BLaER1 treated with 17β-estradiol and CSF1 and Interleukin-3, amounts not matched to agents 10 nM and 100 nM (cell line): ENCODE results near the gene FLT3LG.
A peak's percentile ranks its signal among the peaks of the same experiment; 100 is the strongest.

ENCODE experiments used
- H3K27ac ChIP-seq, 11 experiments: shearing (Covaris generic); formaldehyde crosslinking; 2 replicates each; pipeline ENCODE4 v1.8.1; 2022
- H3K27me3 ChIP-seq, 11 experiments: shearing (Covaris generic); formaldehyde crosslinking; 2 replicates each; pipeline ENCODE4 v1.8.1; 2022
- H3K36me3 ChIP-seq, 11 experiments: shearing (Covaris generic); formaldehyde crosslinking; 2 replicates each; pipeline ENCODE4 v1.8.1; 2022
- H3K4me1 ChIP-seq, 10 experiments: shearing (Covaris generic); formaldehyde crosslinking; 2 replicates each; pipeline ENCODE4 v1.8.1; 2022
- H3K4me2 ChIP-seq, 11 experiments: shearing (Covaris generic); formaldehyde crosslinking; 2 replicates each; pipeline ENCODE4 v1.8.1; 2022
- H3K4me3 ChIP-seq, 10 experiments: shearing (Covaris generic); formaldehyde crosslinking; 2 replicates each; pipeline ENCODE4 v1.8.1; 2022
- H3K9ac ChIP-seq, 11 experiments: shearing (Covaris generic); formaldehyde crosslinking; 2 replicates each; pipeline ENCODE4 v1.8.1; 2022
- H3K9me3 ChIP-seq, 11 experiments: shearing (Covaris generic); formaldehyde crosslinking; replicated peaks in 1 of 11; 2 replicates each; pipeline ENCODE4 v1.8.1; 2022
- H4K20me1 ChIP-seq, 11 experiments: shearing (Covaris generic); formaldehyde crosslinking; 2 replicates each; pipeline ENCODE4 v1.8.1; 2022
- Cebpa-rat ChIP-seq, 11 experiments: shearing (Covaris generic); IDR thresholded peaks; 2 replicates each; pipeline ENCODE4 v1.8.1; 2022

FLT3LG gene

GRCh38 chr19:49491804-49492572 lies 18.0 kb downstream of the FLT3LG start:
- H4K20me1 ChIP-seq, result peaks cover 43 to 57% (median 53%) of the 10 kb centered on the region in 11 experiments
- H3K36me3 ChIP-seq, result peaks cover 48 to 60% (median 56%) of the 10 kb centered on the region in 11 experiments
- no peak for TF ChIP-seq Cebpa-rat (IDR thresholded peaks at IDR 0.05)
- H3K4me2 ChIP-seq, result peak overlapping the region in 6 of 11 experiments; percentile 2 to 97 (median 24); a peak in 4 of 22 replicates
- no peaks in the 10 kb centered on the region for H3K27me3 ChIP-seq
- H3K9me3 ChIP-seq, result peaks cover 0 to 7% (median 0%) of the 10 kb centered on the region in 11 experiments; a peak in 2 of 22 replicates
- 0 out of 20 replicates have a peak overlapping the region, but pooled peaks of 1 of the 10 experiments have one; percentile 14 for H3K4me3 ChIP-seq
- H3K4me1 ChIP-seq, result peaks cover 35 to 60% (median 41%) of the 10 kb centered on the region in 10 experiments
- H3K9ac ChIP-seq, result peak overlapping the region in 6 of 11 experiments; percentile 1 to 99 (median 30); a peak in 7 of 22 replicates
- peak overlapping the region in 3 of 11 experiments; percentile 34 to 53 (median 40); a peak in 5 of 22 replicates for H3K27ac ChIP-seq

GRCh38 chr19:49492573-49493405 lies 18.8 kb downstream of the FLT3LG start:
- Histone ChIP-seq H3K9ac (peak overlapping the region in 6 of 11 experiments; percentile 0 to 34 (median 16); a peak in 7 of 22 replicates), H3K36me3 (peaks cover 53 to 68% (median 62%) of the 10 kb centered on the region in 11 experiments), H3K4me3 (no peak overlapping the region), H3K9me3 (peaks cover 0 to 7% (median 0%) of the 10 kb centered on the region in 11 experiments; a peak in 2 of 22 replicates), H3K4me2 (no peak overlapping the region), H3K4me1 (peaks cover 40 to 64% (median 46%) of the 10 kb centered on the region in 10 experiments), H4K20me1 (peaks cover 46 to 63% (median 59%) of the 10 kb centered on the region in 11 experiments), H3K27me3 (no peaks in the 10 kb centered on the region), H3K27ac (peak overlapping the region in 8 of 11 experiments; percentile 7 to 53 (median 39); a peak in 11 of 22 replicates)
- no peak for TF ChIP-seq Cebpa-rat (IDR thresholded peaks at IDR 0.05)

- Histone ChIP-seq H3K4me1 (peaks cover 52 to 76% (median 63%) of the 10 kb centered on the region in 10 experiments), H3K9me3 (no peaks in the 10 kb centered on the region), H4K20me1 (peaks cover 30 to 62% (median 56%) of the 10 kb centered on the region in 11 experiments), H3K4me3 (peak overlapping the region; percentile 86 to 96 (median 92)), H3K9ac (peak overlapping the region; percentile 96 to 99 (median 98)), H3K27ac (peak overlapping the region; percentile 96 to 99 (median 98)), H3K36me3 (peaks cover 45 to 54% (median 48%) of the 10 kb centered on the region in 11 experiments), H3K27me3 (no peaks in the 10 kb centered on the region), H3K4me2 (peak overlapping the region; percentile 89 to 100 (median 99))
- no peak for TF ChIP-seq Cebpa-rat (IDR thresholded peaks at IDR 0.05)
These were observed 22.6 kb downstream of the FLT3LG start for GRCh38 chr19:49496574-49497008.

GRCh38 chr19:49497047-49497788 lies 23.2 kb downstream of the FLT3LG start:
- Histone ChIP-seq H3K9ac (peak overlapping the region; percentile 96 to 99 (median 98)), H3K4me2 (peak overlapping the region; percentile 89 to 100 (median 99)), H3K36me3 (peaks cover 39 to 47% (median 42%) of the 10 kb centered on the region in 11 experiments), H3K27ac (peak overlapping the region; percentile 96 to 99 (median 98)), H3K9me3 (no peaks in the 10 kb centered on the region), H3K4me1 (peaks cover 52 to 70% (median 66%) of the 10 kb centered on the region in 10 experiments), H4K20me1 (peaks cover 27 to 58% (median 50%) of the 10 kb centered on the region in 11 experiments), H3K27me3 (no peaks in the 10 kb centered on the region), H3K4me3 (peak overlapping the region; percentile 86 to 96 (median 92))
- no peak for TF ChIP-seq Cebpa-rat (IDR thresholded peaks at IDR 0.05)

DNA sequence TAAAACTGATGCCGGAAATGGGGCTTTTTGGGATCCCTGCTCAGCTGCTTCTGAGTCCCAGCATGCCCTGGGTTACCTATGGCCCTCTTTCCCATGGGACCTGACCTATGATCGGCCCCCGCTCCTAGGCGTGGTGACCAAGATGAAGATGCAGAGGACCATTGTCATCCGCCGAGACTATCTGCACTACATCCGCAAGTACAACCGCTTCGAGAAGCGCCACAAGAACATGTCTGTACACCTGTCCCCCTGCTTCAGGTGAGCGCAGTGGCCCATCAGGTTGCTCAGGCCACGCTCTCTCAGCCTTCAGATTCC lies 23.7 kb downstream of the FLT3LG start:
- H3K4me2 ChIP-seq, result peak overlapping the region; percentile 89 to 100 (median 99)
- H3K4me3 ChIP-seq, result peak overlapping the region; percentile 86 to 96 (median 92)
- peak overlapping the region in 10 of 11 experiments; percentile 97 to 99 (median 98); a peak in 18 of 22 replicates for H3K27ac ChIP-seq
- no peak for TF ChIP-seq Cebpa-rat (IDR thresholded peaks at IDR 0.05)
- no peaks in the 10 kb centered on the region for H3K27me3 ChIP-seq
- H3K9ac ChIP-seq, result peak overlapping the region; percentile 96 to 99 (median 98)
- peaks cover 34 to 42% (median 37%) of the 10 kb centered on the region in 11 experiments for H3K36me3 ChIP-seq
- peaks cover 27 to 53% (median 46%) of the 10 kb centered on the region in 11 experiments for H4K20me1 ChIP-seq
- no peaks in the 10 kb centered on the region for H3K9me3 ChIP-seq
- peaks cover 52 to 74% (median 67%) of the 10 kb centered on the region in 10 experiments for H3K4me1 ChIP-seq

DNA sequence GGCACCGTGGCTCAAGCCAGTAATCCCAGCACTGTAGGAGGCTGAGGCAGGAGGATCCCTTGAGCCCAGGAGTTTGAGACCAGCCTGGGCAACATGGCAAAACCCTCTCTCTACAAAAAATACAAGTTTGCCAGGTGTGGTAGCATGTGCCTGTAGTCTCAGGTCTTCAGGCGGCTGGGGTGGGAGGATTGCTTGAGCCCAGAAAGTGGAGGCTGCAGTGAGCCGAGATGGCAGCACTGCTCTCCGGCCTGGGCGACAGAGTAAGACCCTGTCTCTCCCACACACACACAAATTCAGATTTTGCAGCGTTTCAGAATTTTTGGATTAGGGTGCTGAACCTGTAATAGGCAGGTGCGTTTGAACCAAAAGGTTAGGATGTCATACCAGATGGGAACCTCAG lies 24.5 kb downstream of the FLT3LG start:
- Histone ChIP-seq H3K4me3 (peak overlapping the region; percentile 86 to 96 (median 92); a peak in 18 of 20 replicates), H3K36me3 (peaks cover 28 to 35% (median 31%) of the 10 kb centered on the region in 11 experiments), H3K27ac (peak overlapping the region in 8 of 11 experiments; percentile 74 to 99 (median 98); a peak in 15 of 22 replicates), H3K9me3 (no peaks in the 10 kb centered on the region), H3K4me2 (peak overlapping the region; percentile 89 to 100 (median 99)), H4K20me1 (peaks cover 27 to 49% (median 42%) of the 10 kb centered on the region in 11 experiments), H3K27me3 (no peaks in the 10 kb centered on the region), H3K9ac (peak overlapping the region; percentile 96 to 99 (median 98)), H3K4me1 (peaks cover 52 to 81% (median 69%) of the 10 kb centered on the region in 10 experiments)
- TF ChIP-seq Cebpa-rat (IDR thresholded peaks at IDR 0.05), result no peak

DNA sequence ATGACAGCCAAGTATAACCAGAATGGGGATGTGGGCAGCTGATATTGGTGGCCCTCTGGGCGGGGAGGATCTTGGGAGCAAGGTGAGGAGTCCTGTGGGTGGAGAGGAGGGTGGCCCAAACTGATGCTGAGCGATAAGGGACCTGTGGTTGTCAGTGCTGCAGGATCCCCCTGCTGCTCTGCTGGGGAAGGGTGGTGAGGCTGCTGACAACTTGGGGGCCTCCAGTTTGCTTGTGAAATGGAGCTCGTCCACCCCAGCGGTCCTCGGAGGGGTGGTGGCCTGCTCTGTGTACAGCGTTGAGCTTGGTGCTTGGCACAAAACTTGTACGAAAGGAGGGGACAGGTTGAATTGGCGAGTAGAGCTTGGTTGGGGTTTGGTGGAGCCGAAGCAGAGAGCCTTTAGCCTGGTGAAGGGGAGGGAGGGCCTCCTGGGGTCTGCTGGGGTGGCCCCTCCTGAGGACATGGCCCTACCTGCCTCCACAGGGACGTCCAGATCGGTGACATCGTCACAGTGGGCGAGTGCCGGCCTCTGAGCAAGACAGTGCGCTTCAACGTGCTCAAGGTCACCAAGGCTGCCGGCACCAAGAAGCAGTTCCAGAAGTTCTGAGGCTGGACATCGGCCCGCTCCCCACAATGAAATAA lies 25.1 kb downstream of the FLT3LG start:
- Histone ChIP-seq H3K9ac (peak overlapping the region; percentile 96 to 99 (median 98)), H3K9me3 (no peaks in the 10 kb centered on the region), H4K20me1 (peaks cover 27 to 49% (median 42%) of the 10 kb centered on the region in 11 experiments), H3K27ac (peak overlapping the region in 10 of 11 experiments; percentile 26 to 99 (median 98); a peak in 20 of 22 replicates), H3K4me2 (peak overlapping the region; percentile 89 to 100 (median 99)), H3K4me3 (peak overlapping the region; percentile 9 to 96 (median 92); a peak in 17 of 20 replicates), H3K36me3 (peaks cover 27 to 34% (median 31%) of the 10 kb centered on the region in 11 experiments), H3K27me3 (no peaks in the 10 kb centered on the region), H3K4me1 (peaks cover 49 to 78% (median 65%) of the 10 kb centered on the region in 10 experiments)
- TF ChIP-seq Cebpa-rat (IDR thresholded peaks at IDR 0.05), result no peak
